ENCODE data around the gene CDON. TPM values are rescaled to one million over a fixed set of nuclear protein-coding genes. Genes with fewer than 3 reads are reported as not detected.

CDON gene
- total RNA-seq, 1 experiment from 2014 or later = 17.1 TPM

GRCh38 chr11:126058105-126058874 is 4.4 kb downstream of the CDON start:
- no peaks in the 10 kb centered on the region; the same call in 1 of the 2 replicates for H3K27me3 ChIP-seq (ENCODE audit: control insufficient read depth, insufficient read depth, low read length)
- ChIA-PET CTCF (interaction anchor here (0.5 kb wide), 1 partner anchor 121 kb away, joined by 3 read pairs; no protein-coding TSS in a partner anchor), POLR2A (interaction anchor here (0.6 kb wide), 1 partner anchor 197 kb away, joined by 3 read pairs; no protein-coding TSS in a partner anchor)
- H3K27ac ChIP-seq (ENCODE audit: low read length) = no peak overlapping the region
- no TSS peak for BruUV-seq (replicated peaks)
- no peaks in the 10 kb centered on the region for H3K36me3 ChIP-seq (ENCODE audit: control insufficient read depth, insufficient read depth, low read length)
- TF ChIP-seq REST (IDR thresholded peaks at IDR 0.05; ENCODE audit: insufficient read depth in 1 of 2, low read depth in 2 of 2, low read length in 1 of 2) = no peak
- TF ChIP-seq POLR2AphosphoS5 (IDR thresholded peaks at IDR 0.05; ENCODE audit: low read depth, low read length) = no peak
- no peak for TF ChIP-seq SIN3A (IDR thresholded peaks at IDR 0.05; ENCODE audit: borderline replicate concordance, insufficient read depth, low read depth, low read length)
- no peak for TF ChIP-seq CTCF (IDR thresholded peaks at IDR 0.05)
- TF ChIP-seq TCF7L2 (IDR thresholded peaks at IDR 0.05; ENCODE audit: low read depth, low read length) = no peak
- peaks cover 11% of the 10 kb centered on the region for H3K4me1 ChIP-seq (ENCODE audit: control insufficient read depth, insufficient read depth, low read length)
- no peak for ATAC-seq
- intact Hi-C loops (cut with micrococcal nuclease; ENCODE audit: unreplicated experiment) (no loop called here), in situ Hi-C loops (cut with HindIII; ENCODE audit: low pct_unique_long_range_greater_than_20kb, low sequenced_read_pairs) (no loop called here)
- H3K4me3 ChIP-seq (ENCODE audit: low read depth in 2 of 2, low read length in 2 of 2) = no peak overlapping the region
- no peaks in the 10 kb centered on the region for H3K9me3 ChIP-seq (ENCODE audit: control insufficient read depth, insufficient read depth, low read depth, low read length)
- DNase-seq (ENCODE audit: low read depth, low spot score) = no peak

- Histone ChIP-seq H3K4me3 (ENCODE audit: low read depth in 2 of 2, low read length in 2 of 2) (no peak overlapping the region), H3K4me1 (ENCODE audit: control insufficient read depth, insufficient read depth, low read length) (no peaks in the 10 kb centered on the region), H3K27me3 (ENCODE audit: control insufficient read depth, insufficient read depth, low read length) (no peaks in the 10 kb centered on the region), H3K27ac (ENCODE audit: low read length) (no peak overlapping the region), H3K36me3 (ENCODE audit: control insufficient read depth, insufficient read depth, low read length) (no peaks in the 10 kb centered on the region), H3K9me3 (ENCODE audit: control insufficient read depth, insufficient read depth, low read depth, low read length) (no peaks in the 10 kb centered on the region)
- ATAC-seq (no peak), DNase-seq (ENCODE audit: low read depth, low spot score) (no peak)
- CTCF ChIA-PET = no interaction called here
- TF ChIP-seq SIN3A (IDR thresholded peaks at IDR 0.05; ENCODE audit: borderline replicate concordance, insufficient read depth, low read depth, low read length) (no peak), REST (IDR thresholded peaks at IDR 0.05; ENCODE audit: insufficient read depth in 1 of 2, low read depth in 2 of 2, low read length in 1 of 2) (no peak), POLR2AphosphoS5 (IDR thresholded peaks at IDR 0.05; ENCODE audit: low read depth, low read length) (no peak), TCF7L2 (IDR thresholded peaks at IDR 0.05; ENCODE audit: low read depth, low read length) (no peak), CTCF (IDR thresholded peaks at IDR 0.05) (no peak)
- in situ Hi-C loops (cut with HindIII; ENCODE audit: low pct_unique_long_range_greater_than_20kb, low sequenced_read_pairs) = no loop called here
- intact Hi-C loops (cut with micrococcal nuclease; ENCODE audit: unreplicated experiment) = no loop called here
- POLR2A ChIA-PET = no interaction called here
- BruUV-seq (replicated peaks) = no TSS peak
These were observed 7.8 kb downstream of the CDON start for GRCh38 chr11:126054882-126055281.

Measured in Panc1 (cell line).